A549 (cell line): ENCODE results near the gene BEX4. TPM values are rescaled to one million over a fixed set of nuclear protein-coding genes. Genes with fewer than 3 reads are reported as not detected.

Experiments used
- ATAC-seq, 2 experiments: fragments of 200-7000 bp in 1 of 2; fragments of >200 bp in 1 of 2; cut with Nextera tagmentation in 1 of 2; cut with Tn5 transposase in 1 of 2; 3 replicates each; pipeline versions ENCODE4 v1.8.0 to v1.9.1; 2018 to 2020; ENCODE audit warnings: mild to moderate bottlenecking in 1 of 2, moderate library complexity in 1 of 2
- CTCF ChIA-PET: fragments of 300-600 bp; sonication (Branson Sonifier 250); formaldehyde crosslinking; extraction: SDS; loops from one replicate; lab custom pipeline; 2021; ENCODE audit warnings: antibody characterized with exemption, inconsistent platforms; lab: Yijun Ruan, JAX
- POLR2A ChIA-PET: fragments of 350-600 bp; formaldehyde crosslinking; extraction: SDS; loops from one replicate; lab custom pipeline; 2021; ENCODE audit warnings: antibody characterized with exemption, inconsistent platforms; lab: Yijun Ruan, JAX
- DNase-seq, 2 experiments: peaks; one replicate each; pipeline versions ENCODE4 v3.0.0 to v3.0.0-alpha.2; 2011 to 2016; ENCODE audit warnings: low read depth in 1 of 2, low spot score in 1 of 2
- FAIRE-seq: peaks from 2 replicates; lab custom pipeline; 2011; peaks lifted over from hg19 to GRCh38; lab: Jason Lieb, UNC
- H3K27ac ChIP-seq, 2 experiments: fragments of >200 bp; sonication (Bioruptor Twin); formaldehyde crosslinking; 3 replicates each; pipeline ENCODE4 v1.5.1; 2016 to 2017
- H3K4me1 ChIP-seq: fragments of >200 bp; sonication (Bioruptor Twin); formaldehyde crosslinking; 3 replicates; pipeline ENCODE4 v1.6.1; 2016
- H3K4me2 ChIP-seq: fragments of >200 bp; sonication (Bioruptor Twin); formaldehyde crosslinking; 3 replicates; pipeline ENCODE4 v1.6.1; 2016
- H3K4me3 ChIP-seq: fragments of >200 bp; sonication (Bioruptor Twin); formaldehyde crosslinking; 3 replicates; pipeline ENCODE4 v1.5.1; 2016
- H3K9me3 ChIP-seq: fragments of >200 bp; sonication (Bioruptor Twin); formaldehyde crosslinking; 3 replicates; pipeline ENCODE4 v1.6.1; 2016
- BHLHE40 ChIP-seq: IDR thresholded peaks from 2 replicates; pipeline ENCODE4 v1.6.1; 2012; ENCODE audit warnings: low read depth, low read length, inconsistent platforms
- CEBPB ChIP-seq, 2 experiments: fragments of >200 bp in 1 of 2; sonication (Bioruptor Twin) in 1 of 2; formaldehyde crosslinking in 1 of 2; IDR thresholded peaks; 2 replicates each; pipeline ENCODE4 v1.6.1; 2012 to 2016
- CTCF ChIP-seq: fragments of >200 bp; sonication (Bioruptor Twin); formaldehyde crosslinking; IDR thresholded peaks from 3 replicates; pipeline ENCODE4 v1.5.1; 2016
- E2F6 ChIP-seq: IDR thresholded peaks from 2 replicates; pipeline ENCODE4 v1.6.1; 2012; ENCODE audit warnings: low read depth, borderline replicate concordance
- ELK1 ChIP-seq: fragments of 150-350 bp; IDR thresholded peaks from 2 replicates; pipeline ENCODE4 v1.6.1; 2014; ENCODE audit warnings: low read depth, mild to moderate bottlenecking, low read length
- FOSB ChIP-seq: fragments of 250-450 bp; sonication (Bioruptor Pico); IDR thresholded peaks from 2 replicates; pipeline ENCODE4 v1.5.0; 2020; ENCODE audit warnings: mild to moderate bottlenecking, moderate library complexity
- FOSL2 ChIP-seq, 2 experiments: fragments of 450-650 bp in 1 of 2; fragments of >200 bp in 1 of 2; sonication (Bioruptor Twin) in 1 of 2; formaldehyde crosslinking; IDR thresholded peaks; 2 replicates each; pipeline versions ENCODE4 v1.5.0 to v1.6.1; 2016 to 2020; ENCODE audit warnings: mild to moderate bottlenecking in 1 of 2, moderate library complexity in 1 of 2
- FOXS1 ChIP-seq: fragments of 250-450 bp; sonication (Bioruptor Pico); IDR thresholded peaks from 2 replicates; pipeline ENCODE4 v1.5.0; 2020; ENCODE audit warnings: mild to moderate bottlenecking, moderate library complexity
- HES2 ChIP-seq: fragments of >200 bp; sonication (Bioruptor Twin); formaldehyde crosslinking; IDR thresholded peaks from 2 replicates; pipeline ENCODE4 v1.6.1; 2016
- HMGXB4 ChIP-seq: fragments of 250-450 bp; sonication (Bioruptor Pico); IDR thresholded peaks from 2 replicates; pipeline ENCODE4 v1.5.0; 2021; ENCODE audit warnings: mild to moderate bottlenecking, moderate library complexity, borderline replicate concordance
- HOXA7 ChIP-seq: fragments of 250-450 bp; sonication (Bioruptor Pico); IDR thresholded peaks from 2 replicates; pipeline ENCODE4 v1.5.0; 2020; ENCODE audit warnings: mild to moderate bottlenecking, moderate library complexity
- JUN ChIP-seq, 2 experiments: fragments of >200 bp; sonication (Bioruptor Twin); formaldehyde crosslinking; IDR thresholded peaks; 2 replicates in 1 of 2; 3 replicates in 1 of 2; pipeline ENCODE4 v1.6.1; 2016 to 2017
- KDM1A ChIP-seq: fragments of 200-600 bp; sonication (generic); IDR thresholded peaks from 2 replicates; pipeline ENCODE4 v1.6.1; 2016; ENCODE audit warnings: low read depth, mild to moderate bottlenecking
- KDM5A ChIP-seq: fragments of 200-600 bp; sonication (generic); IDR thresholded peaks from 2 replicates; pipeline ENCODE4 v1.6.1; 2016; ENCODE audit warnings: antibody characterized with exemption, mild to moderate bottlenecking
- MAFK ChIP-seq: fragments of 450-650 bp; IDR thresholded peaks from 2 replicates; pipeline ENCODE4 v1.6.1; 2014; ENCODE audit not compliant: partially characterized antibody
- NFE2L2 ChIP-seq: fragments of 150-350 bp; conservative IDR thresholded peaks from 2 replicates; pipeline ENCODE4 v1.6.1; 2014; ENCODE audit warnings: low read length
- NPAS2 ChIP-seq: fragments of 250-450 bp; sonication (Bioruptor Pico); IDR thresholded peaks from 2 replicates; pipeline ENCODE4 v1.8.0; 2022; ENCODE audit warnings: mild to moderate bottlenecking, moderate library complexity, borderline replicate concordance
- POLR2A ChIP-seq: IDR thresholded peaks from 2 replicates; pipeline ENCODE4 v1.6.1; 2012; ENCODE audit warnings: mild to moderate bottlenecking, low read length
- RAD21 ChIP-seq, 2 experiments: fragments of >200 bp in 1 of 2; sonication (Bioruptor Twin) in 1 of 2; formaldehyde crosslinking in 1 of 2; IDR thresholded peaks in 1 of 2; conservative IDR thresholded peaks in 1 of 2; 2 replicates in 1 of 2; 3 replicates in 1 of 2; pipeline ENCODE4 v1.6.1; 2012 to 2018; ENCODE audit warnings: inconsistent platforms in 1 of 2
- RARB ChIP-seq: fragments of 250-450 bp; sonication (Bioruptor Pico); IDR thresholded peaks from 2 replicates; pipeline ENCODE4 v1.8.0; 2021; ENCODE audit warnings: mild to moderate bottlenecking, moderate library complexity
- RNF2 ChIP-seq: fragments of 200-600 bp; sonication (generic); IDR thresholded peaks from 2 replicates; pipeline ENCODE4 v1.6.1; 2016; ENCODE audit warnings: low read depth, mild to moderate bottlenecking, antibody characterized with exemption, moderate library complexity, borderline replicate concordance
- TFCP2L1 ChIP-seq: fragments of 250-450 bp; sonication (Bioruptor Pico); IDR thresholded peaks from 2 replicates; pipeline ENCODE4 v1.5.0; 2021; ENCODE audit warnings: mild to moderate bottlenecking
- USF2 ChIP-seq: fragments of 450-650 bp; IDR thresholded peaks from 2 replicates; pipeline ENCODE4 v1.6.1; 2014; ENCODE audit warnings: antibody characterized with exemption
- ZNF302 ChIP-seq: fragments of 250-450 bp; sonication (Bioruptor Pico); IDR thresholded peaks from 2 replicates; pipeline ENCODE4 v1.9.0; 2021; ENCODE audit warnings: inconsistent platforms, mild to moderate bottlenecking, moderate library complexity
- polyA plus RNA-seq, 4 experiments: library from polyadenylated mRNA; depleted of rRNA in 3 of 4; stranded (reverse); fragments of >200 nt; fragmentation: RNase III in 1 of 4; extraction: RNeasy Plus Mini Kit Qiagen cat#74134 plus additional on column Dnase treatment in 1 of 4; gene quantifications; 2 replicates in 3 of 4; 3 replicates in 1 of 4; pipeline ENCODE4 v1.2.3, GENCODE V29; 2011 to 2017

The BEX4 gene
- polyA plus RNA-seq, 2 of the 4 experiments (the other 2 are of a cell fraction), result 0.85 to 2.4 TPM

- Histone ChIP-seq H3K9me3 (no peaks in the 10 kb centered on the region), H3K27ac (no peak overlapping the region), H3K4me1 (no peaks in the 10 kb centered on the region), H3K4me3 (no peak overlapping the region), H3K4me2 (no peak overlapping the region)
- CTCF ChIA-PET, result interaction anchor here (0.7 kb wide), 1 partner anchor 739 kb away, joined by 3 read pairs; no protein-coding TSS in a partner anchor
- no peak for ATAC-seq
- no peak for TF ChIP-seq HES2
- TF ChIP-seq USF2, result no peak
- no peak for TF ChIP-seq E2F6
- no peak for TF ChIP-seq CTCF
- no peak for TF ChIP-seq MAFK
- TF ChIP-seq ELK1, result no peak
- TF ChIP-seq POLR2A, result no peak
- TF ChIP-seq FOSL2 (IDR thresholded peaks at IDR 0.05), result no peak
- TF ChIP-seq FOSL2 (CRISPR knock-in tag; IDR thresholded peaks at IDR 0.05), result no peak
- no peak for TF ChIP-seq TFCP2L1 (CRISPR knock-in tag)
- TF ChIP-seq, all 56 proteins: peak for 0
- no peak for FAIRE-seq
- POLR2A ChIA-PET, result no interaction called here
- DNase-seq, result no peak
These were observed 41.7 kb downstream of the BEX4 start for GRCh38 chrX:103256651-103257050.

- Histone ChIP-seq H3K27ac (no peak overlapping the region), H3K4me3 (no peak overlapping the region), H3K9me3 (no peaks in the 10 kb centered on the region), H3K4me2 (no peak overlapping the region), H3K4me1 (no peaks in the 10 kb centered on the region)
- no peak for TF ChIP-seq KDM1A
- TF ChIP-seq RNF2, result no peak
- TF ChIP-seq ZNF302, result no peak
- TF ChIP-seq E2F6, result no peak
- TF ChIP-seq RARB (CRISPR knock-in tag), result no peak
- no peak for TF ChIP-seq KDM5A
- TF ChIP-seq FOSB, result no peak
- no peak for TF ChIP-seq HES2
- TF ChIP-seq USF2, result no peak
- TF ChIP-seq HOXA7, result no peak
- no peak for TF ChIP-seq NFE2L2
- no peak for TF ChIP-seq CEBPB (IDR thresholded peaks at IDR 0.05)
- no peak for TF ChIP-seq FOXS1
- TF ChIP-seq NPAS2 (CRISPR knock-in tag), result no peak
- no peak for TF ChIP-seq BHLHE40
- TF ChIP-seq HMGXB4 (CRISPR knock-in tag), result no peak
- TF ChIP-seq ELK1, result no peak
- no peak for TF ChIP-seq JUN (IDR thresholded peaks at IDR 0.05)
- no peak for TF ChIP-seq RAD21 (conservative IDR thresholded peaks at IDR 0.05 in 1 of 2, IDR thresholded peaks at IDR 0.05 in 1 of 2)
- ATAC-seq (no peak), FAIRE-seq (no peak), DNase-seq (no peak)
- ChIA-PET CTCF (no interaction called here), POLR2A (no interaction called here)
These were observed 43.4 kb downstream of the BEX4 start for GRCh38 chrX:103258275-103258674.
